Measurements from ENCODE around the gene TRIM38.

DNA sequence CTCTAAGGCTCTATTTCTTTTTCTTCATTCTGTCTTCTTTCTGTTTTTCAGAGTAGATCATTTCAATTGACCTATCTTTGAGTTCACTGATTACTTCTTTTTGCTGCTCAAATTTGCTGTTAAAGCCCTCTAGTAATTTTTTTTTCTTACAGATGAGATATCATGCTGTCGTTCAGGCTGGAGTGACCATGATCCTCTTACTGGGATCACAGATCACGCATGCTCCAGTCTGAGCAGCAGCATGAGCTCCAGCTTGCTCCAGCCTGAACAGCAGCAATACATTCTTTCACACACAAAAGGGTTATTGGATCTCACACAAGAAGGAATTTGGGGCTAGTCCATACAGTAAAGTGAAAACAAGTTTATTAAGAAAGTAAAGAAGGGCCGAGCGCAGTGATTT is 12.3 kb upstream of the TRIM38 start:
- TF ChIP-seq, protein P1, sequence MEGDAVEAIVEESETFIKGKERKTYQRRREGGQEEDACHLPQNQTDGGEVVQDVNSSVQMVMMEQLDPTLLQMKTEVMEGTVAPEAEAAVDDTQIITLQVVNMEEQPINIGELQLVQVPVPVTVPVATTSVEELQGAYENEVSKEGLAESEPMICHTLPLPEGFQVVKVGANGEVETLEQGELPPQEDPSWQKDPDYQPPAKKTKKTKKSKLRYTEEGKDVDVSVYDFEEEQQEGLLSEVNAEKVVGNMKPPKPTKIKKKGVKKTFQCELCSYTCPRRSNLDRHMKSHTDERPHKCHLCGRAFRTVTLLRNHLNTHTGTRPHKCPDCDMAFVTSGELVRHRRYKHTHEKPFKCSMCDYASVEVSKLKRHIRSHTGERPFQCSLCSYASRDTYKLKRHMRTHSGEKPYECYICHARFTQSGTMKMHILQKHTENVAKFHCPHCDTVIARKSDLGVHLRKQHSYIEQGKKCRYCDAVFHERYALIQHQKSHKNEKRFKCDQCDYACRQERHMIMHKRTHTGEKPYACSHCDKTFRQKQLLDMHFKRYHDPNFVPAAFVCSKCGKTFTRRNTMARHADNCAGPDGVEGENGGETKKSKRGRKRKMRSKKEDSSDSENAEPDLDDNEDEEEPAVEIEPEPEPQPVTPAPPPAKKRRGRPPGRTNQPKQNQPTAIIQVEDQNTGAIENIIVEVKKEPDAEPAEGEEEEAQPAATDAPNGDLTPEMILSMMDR (IDR thresholded peaks at IDR 0.05; ENCODE audit: borderline replicate concordance, extremely low read depth, low read length, poor library complexity, severe bottlenecking), result no peak
- TF ChIP-seq EZH2 (IDR thresholded peaks at IDR 0.05; ENCODE audit: borderline replicate concordance, low read depth, low read length, severe bottlenecking), result no peak

All from DND-41 (cell line).